Measurements from ENCODE around the gene CEACAM1.
"Not testable (repeated sequence)": the region's sequence is repeated elsewhere in the genome, so short reads cannot be mapped to it uniquely, and the experiment has no call there.

Gene CEACAM1

DNA sequence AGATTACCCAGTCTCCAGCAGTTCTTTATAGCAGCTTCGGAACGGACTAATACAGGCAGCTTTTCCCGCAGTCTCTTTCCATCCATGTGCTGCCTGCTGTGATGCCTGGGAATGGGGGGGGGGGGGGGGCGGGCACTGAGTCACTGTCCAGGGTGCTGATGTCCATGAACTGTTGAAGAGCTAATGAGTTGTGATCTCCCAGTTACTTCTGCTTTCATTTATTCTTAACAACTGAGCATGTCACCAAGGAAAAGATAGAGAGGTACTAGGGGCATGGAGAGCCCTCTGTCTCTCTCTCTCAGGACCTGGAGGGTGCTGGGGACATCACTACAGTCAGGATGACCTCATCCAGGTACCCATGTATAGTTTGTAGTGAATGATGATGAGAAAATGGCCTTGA is 20.3 kb upstream of the CEACAM1 start:
- DNase-seq (ENCODE audit: low read depth), result no peak

DNA sequence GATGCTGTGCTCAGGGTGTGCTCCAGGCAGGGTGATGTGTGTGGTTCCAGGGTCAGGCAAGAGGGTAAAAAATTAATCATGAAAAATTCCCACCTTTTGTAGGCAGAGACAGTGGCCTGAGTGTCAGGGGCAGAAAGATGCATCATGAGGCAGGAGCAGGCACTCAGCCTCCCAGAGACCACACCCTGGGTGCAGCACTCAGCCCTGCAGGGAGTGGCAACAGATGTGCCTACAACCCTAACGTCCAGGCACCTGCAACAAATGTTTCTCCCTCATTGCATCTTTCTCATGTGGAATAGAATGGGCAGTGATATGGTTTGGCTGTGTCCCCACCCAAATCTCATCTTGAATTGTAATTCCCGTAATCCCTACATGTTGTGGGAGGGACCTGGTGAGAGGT is 19.6 kb upstream of the CEACAM1 start:
- no peak for DNase-seq (ENCODE audit: low read depth)

DNA sequence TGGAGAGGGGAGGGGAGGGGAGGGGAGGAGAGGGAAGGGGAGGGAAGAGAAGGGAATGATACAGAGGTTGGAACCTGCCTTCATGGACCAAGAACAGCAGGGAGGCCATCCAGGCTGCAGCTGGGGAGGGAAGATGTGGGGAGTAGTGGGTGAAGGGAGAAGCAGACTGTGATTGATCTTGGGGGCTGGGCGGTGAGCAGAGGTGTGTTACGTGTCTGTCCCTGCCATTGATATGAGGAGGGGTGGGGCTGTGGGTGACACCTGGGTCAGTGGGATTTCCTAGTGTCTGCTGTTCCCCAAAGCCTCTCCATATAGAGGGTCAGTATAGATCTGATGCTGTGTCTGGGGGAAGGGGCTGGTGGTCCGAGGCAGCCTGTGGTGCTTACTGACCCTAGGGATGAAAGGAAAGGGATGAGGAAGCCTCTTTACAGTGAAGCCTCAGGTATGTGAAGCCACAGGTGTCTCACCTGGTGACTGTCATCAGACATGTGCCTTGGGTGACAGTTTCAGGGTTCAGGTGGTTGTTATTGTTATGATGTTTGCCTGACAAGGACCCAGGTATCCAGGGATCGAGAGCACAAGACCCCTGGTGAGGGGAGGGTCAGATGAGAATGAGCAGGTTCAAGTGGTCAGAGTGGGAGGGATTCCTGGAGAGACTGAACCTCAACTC is 18.7 kb upstream of the CEACAM1 start:
- DNase-seq (ENCODE audit: low read depth), result no peak

- no peak for DNase-seq (ENCODE audit: low read depth)
Measured at GRCh38 chr19:42544146-42544545, 15.9 kb upstream of the CEACAM1 start.

- no peak for DNase-seq (ENCODE audit: low read depth)
Measured at GRCh38 chr19:42542791-42543190, 14.5 kb upstream of the CEACAM1 start.

- DNase-seq (ENCODE audit: low read depth), result no peak
Measured at GRCh38 chr19:42540071-42540553, 11.8 kb upstream of the CEACAM1 start.

- DNase-seq (ENCODE audit: low read depth), result no peak
Measured at GRCh38 chr19:42538841-42539709, 10.8 kb upstream of the CEACAM1 start.

DNA sequence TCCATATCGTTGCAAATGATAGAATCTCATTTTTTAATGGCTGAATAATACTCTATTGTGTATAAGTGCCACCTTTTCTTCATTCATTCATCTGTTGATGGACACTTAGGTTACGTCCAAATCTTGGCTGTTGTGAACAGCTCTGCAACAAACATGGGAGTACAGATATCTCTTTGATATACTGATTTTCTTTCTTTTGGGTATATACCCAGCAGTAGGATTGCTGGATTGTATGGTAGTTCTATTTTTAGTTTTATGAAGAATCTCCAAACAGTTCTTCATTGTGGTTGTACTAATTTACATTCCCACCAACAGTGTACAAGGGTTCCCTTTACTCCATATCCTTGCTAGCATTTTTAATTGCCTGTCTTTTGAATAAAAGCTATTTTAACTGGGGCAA is 7.0 kb upstream of the CEACAM1 start:
- DNase-seq (ENCODE audit: low read depth), result not testable (repeated sequence)

DNA sequence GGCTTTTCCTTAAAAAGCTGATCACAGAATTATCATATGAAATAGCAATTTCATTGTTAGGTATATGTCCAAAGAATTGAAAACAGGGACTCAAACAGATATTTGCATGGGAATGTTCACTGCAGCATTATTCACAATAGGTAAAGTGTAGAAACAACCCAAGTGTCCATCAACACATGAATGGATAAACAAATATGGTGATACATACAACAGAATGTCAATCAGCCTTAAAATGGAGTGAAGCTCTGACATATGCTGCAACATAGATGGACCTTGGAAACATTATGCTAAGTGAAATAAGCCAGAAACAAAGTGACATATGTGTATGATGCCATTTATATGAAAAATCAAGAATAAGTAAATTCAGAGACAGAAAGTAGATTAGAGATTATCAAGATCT is 6.1 kb upstream of the CEACAM1 start:
- DNase-seq (ENCODE audit: low read depth), result no peak

- DNase-seq (ENCODE audit: low read depth), result no peak
Measured at GRCh38 chr19:42532891-42533290, 4.6 kb upstream of the CEACAM1 start.

DNA sequence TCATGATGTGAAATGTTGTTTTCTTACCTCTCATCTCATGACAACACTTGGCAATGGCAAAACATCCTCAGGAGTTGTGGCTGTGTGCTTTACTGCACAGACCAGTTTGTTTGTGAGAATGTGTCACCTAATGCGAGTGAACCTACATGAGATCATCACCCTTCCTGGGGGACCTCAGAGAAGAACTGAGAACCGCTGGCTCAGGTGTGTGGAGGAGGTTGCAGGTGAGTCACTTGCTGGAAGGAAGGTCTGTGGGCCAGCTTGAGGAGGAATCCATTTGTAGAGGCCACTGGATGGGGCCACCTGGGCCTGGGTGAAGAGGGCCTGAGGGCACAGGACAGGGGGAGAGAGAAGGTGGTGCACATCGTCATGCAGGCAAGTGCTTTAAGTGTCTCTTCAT is 3.0 kb upstream of the CEACAM1 start:
- no peak for DNase-seq (ENCODE audit: low read depth)

DNA sequence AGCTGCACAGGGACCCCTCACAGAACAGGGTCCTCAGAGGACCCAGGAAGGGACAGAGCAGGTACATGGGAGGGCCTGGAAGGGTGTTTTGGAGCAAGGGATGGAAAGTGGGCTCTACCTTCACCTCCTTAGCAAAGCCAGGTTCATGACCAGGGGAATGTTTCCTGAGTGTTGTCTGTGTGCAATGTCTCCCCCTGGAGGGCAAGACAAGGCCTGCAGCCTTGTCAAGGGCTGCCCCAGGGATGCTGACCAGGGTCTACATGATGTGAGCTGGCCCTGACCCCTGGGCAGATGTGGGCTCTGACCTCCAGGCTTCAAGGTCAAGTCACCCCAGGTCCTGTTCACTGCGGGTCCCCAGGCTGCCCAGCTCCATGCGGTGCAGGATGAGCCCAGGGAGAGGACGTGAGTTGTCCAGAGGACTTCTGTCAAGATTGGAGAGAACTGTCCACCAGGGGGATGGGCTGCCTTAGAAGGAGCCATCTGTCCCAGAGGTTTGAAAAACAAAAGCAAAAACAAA is 1.0 kb upstream of the CEACAM1 start:
- DNase-seq (ENCODE audit: low read depth), result peak; percentile 49

- DNase-seq (ENCODE audit: low read depth), result no peak
Measured at GRCh38 chr19:42524943-42525342, 3.3 kb downstream of the CEACAM1 start.

- DNase-seq (ENCODE audit: low read depth), result no peak
Measured at GRCh38 chr19:42524250-42524649, 4.0 kb downstream of the CEACAM1 start.

DNA sequence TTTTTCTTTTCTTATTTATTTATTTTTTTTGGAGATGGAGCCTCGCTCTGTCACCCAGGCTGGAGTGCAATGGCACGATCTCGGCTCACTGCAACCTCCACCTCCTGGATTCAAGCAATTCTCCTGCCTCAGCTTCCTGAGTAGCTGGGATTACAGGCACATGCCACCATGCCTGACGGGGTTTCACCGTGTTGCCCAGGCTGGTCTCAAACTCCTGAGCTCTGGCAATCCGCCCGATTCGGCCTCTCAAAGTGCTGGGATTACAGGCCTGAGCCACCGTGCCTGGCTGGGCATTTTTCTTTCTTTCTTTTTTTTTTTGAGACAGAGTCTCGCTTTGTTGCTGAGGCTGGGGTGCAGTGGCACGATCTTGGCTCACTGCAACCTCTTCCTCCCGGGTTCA is 6.0 kb downstream of the CEACAM1 start:
- DNase-seq (ENCODE audit: low read depth), result not testable (repeated sequence)

DNA sequence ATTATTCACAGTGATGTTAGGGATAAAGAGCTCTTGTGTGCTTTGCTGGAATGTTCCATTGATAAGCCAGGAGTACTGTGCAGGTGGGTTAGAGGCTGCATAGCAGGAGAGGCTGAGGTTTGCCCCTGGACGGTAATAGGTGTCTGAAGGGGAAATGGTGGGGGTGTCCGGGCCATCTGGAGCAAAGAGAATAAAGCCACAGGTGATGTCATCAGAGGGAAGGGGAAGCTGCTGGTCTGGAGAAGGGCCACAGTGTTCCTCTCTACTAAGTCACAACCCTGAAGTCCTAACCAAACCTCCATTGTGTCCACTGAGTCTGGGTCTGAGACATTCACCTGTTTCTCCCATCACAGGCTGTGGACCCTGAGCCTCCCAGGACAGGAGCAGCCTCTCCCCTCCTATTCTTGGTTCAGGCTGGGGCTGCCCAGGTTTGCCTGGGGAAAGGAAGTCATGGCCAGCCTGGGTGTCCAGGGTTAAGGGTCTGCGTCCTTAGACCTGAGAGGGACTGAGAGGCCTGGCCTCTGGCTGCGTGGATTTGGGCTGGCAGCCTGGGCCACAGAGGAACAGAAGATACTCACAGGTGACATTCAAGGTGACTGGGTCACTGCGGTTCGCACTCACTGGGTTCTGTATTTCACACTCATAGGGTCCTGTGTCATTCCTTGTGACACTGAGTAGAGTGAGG is 6.8 kb downstream of the CEACAM1 start:
- no peak for DNase-seq (ENCODE audit: low read depth)

- no peak for DNase-seq (ENCODE audit: low read depth)
Measured at GRCh38 chr19:42519108-42519507, 9.2 kb downstream of the CEACAM1 start.

DNA sequence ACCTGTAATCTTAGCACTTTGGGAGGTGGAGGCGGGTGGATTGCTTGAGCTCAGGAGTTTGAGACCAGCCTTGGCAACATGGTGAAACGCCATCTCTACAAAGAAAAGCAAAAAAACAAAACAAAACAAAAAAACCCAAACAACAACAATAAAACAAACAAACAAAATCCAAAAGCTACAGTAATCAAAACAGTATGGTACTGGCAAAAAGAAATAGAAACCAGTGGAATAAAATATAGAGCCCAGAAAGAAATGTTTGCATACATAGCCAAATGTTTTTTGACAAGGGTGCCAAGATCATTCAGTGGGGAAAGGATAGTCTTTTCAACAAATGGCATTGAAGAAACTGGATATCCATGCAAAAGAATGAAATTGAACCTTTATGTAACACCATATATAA is 11.5 kb downstream of the CEACAM1 start:
- no peak for DNase-seq (ENCODE audit: low read depth)

DNA sequence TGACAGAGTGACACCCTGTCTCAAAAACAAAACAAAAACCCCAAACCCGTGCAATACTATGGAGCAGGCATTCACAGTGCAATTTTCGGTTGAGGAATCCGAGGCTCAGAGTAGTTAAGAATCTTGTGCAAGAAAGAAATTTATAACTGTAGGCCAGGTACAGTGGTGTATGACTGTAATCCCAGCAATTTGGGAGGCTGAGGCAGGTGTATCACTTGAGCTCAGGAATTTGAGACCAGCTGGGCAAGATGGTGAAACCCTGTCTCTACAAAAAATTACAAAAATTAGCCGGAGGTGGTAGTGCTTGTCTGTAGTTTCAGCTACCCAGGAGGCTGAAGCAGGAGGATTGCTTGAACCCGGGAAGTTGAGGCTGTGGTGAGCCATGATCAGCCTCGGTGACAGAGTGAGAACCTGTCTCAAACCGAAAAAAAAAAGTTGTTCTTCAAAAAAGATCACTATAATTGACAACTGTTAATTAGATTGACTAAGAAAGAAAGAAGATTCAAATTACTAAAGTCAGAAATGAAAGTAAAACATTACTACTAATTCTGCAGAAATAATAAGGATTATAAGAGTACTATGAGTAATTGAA is 12.9 kb downstream of the CEACAM1 start:
- DNase-seq (ENCODE audit: low read depth), result no peak

DNA sequence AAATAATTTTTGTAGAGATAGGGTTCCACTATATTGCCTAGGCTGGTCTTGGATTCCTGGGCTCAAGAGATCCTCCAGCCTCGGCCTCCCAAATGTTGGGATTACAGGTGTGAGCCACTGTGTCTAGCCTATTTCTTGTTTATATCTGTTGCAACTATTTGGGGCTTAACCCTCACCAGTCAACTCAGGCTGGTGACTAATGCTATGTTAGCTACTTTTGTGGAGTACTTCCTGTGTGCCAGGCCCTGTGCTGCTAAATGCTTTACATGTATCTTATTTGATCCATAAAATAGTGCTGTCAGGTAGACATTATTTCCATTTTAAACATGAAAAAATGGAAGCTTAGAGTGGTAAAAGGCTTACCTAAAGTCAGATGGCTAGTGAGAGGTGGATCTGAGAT is 13.8 kb downstream of the CEACAM1 start:
- DNase-seq (ENCODE audit: low read depth), result no peak

DNA sequence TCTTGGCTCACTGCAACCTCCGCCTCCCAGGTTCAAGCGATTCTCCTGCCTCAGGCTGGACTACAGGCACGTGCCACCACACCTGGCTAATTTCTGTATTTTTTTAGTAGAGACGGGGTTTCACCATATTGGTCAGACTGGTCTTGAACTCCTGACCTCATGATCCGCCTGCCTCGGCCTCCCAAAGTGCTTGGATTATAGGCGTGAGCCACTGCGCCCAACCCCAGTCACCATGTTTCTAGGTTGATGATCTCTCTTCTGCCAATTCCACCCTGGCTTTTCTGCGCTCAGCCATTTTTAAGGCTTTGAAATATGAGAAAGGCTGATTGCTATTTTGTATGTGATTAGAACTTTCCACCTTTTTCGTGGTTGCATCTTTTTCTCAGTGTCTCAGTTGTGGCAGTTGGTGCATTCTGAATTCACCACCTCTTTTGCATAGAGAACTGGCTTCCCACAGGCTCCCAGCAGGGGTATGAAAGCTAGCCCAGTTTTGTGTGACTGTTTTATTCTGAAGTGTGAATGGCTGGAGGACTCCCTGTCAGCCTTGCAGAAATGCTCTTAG is 15.5 kb downstream of the CEACAM1 start:
- no peak for DNase-seq (ENCODE audit: low read depth)

- DNase-seq (ENCODE audit: low read depth), result no peak
Measured at GRCh38 chr19:42512130-42512636, 16.1 kb downstream of the CEACAM1 start.

Measured in stimulated activated CD4-positive, alpha-beta T cell treated with anti-CD3 and anti-CD28 coated beads, Interleukin-2, amount 100 ng/mL, for 4 hours (primary cell).